Effector memory CD8-positive, alpha-beta T cell (primary cell): ENCODE data around the gene PTPRH.

Experiments
- ATAC-seq: fragments of 150-1000 bp; cut with Tn5 transposase; replicated peaks from 2 replicates; pipeline ENCODE4 v1.10.0; 2021; ENCODE audit warnings: mild to moderate bottlenecking, moderate library complexity
- DNase-seq, 3 experiments: peaks; one replicate each; pipeline ENCODE4 v3.0.0; 2021
- H3K27ac Mint-ChIP-seq, 2 donors: one replicate each; pipeline ENCODE4 v1.8.0; 2022; ENCODE audit warnings: mild to moderate bottlenecking in 2 of 2, mixed read lengths in 2 of 2, moderate library complexity in 2 of 2
- H3K27me3 Mint-ChIP-seq, 2 donors: one replicate each; pipeline ENCODE4 v1.8.0; 2022; ENCODE audit warnings: mixed read lengths in 2 of 2
- H3K36me3 Mint-ChIP-seq: one replicate; pipeline ENCODE4 v1.8.0; 2022; ENCODE audit warnings: mild to moderate bottlenecking, moderate library complexity, mixed read lengths; ENCODE audit not compliant: insufficient read depth
- H3K4me1 Mint-ChIP-seq, 2 donors: one replicate each; pipeline ENCODE4 v1.8.0; 2022; ENCODE audit warnings: low read depth in 2 of 2, mixed read lengths in 2 of 2
- H3K4me3 Mint-ChIP-seq, 2 donors: one replicate each; pipeline ENCODE4 v1.8.0; 2022; ENCODE audit warnings: mild to moderate bottlenecking in 2 of 2, mixed read lengths in 2 of 2, moderate library complexity in 2 of 2
- H3K9me3 Mint-ChIP-seq, 2 donors: one replicate each; pipeline ENCODE4 v1.8.0; 2022; ENCODE audit warnings: mixed read lengths in 2 of 2
- total RNA-seq, 9 experiments: gene quantifications; one replicate each; lab custom pipeline; 2026; lab: John Stamatoyannopoulos, UW

PTPRH gene
- 0 to 0.78 (median 0.06) reads per million in 9 experiments for total RNA-seq

GRCh38 chr19:55208880-55209692 lies at the start of gene PTPRH:
PTPRH (minus strand) TSS chr19:55209501; CDS start chr19:55209433, 68 bp downstream.
- ATAC-seq (no peak), DNase-seq (no peak)
- H3K27me3 Mint-ChIP-seq: peaks cover 26 to 63% of the 10 kb centered on the region in 2 donors
- peak within 1 kb of the TSS in 1 of 2 donors; percentile 27 for H3K27ac Mint-ChIP-seq
- H3K4me3 Mint-ChIP-seq: no peak within 1 kb of the TSS
- H3K4me1 Mint-ChIP-seq: peaks cover 4 to 5% of the 10 kb centered on the region in 2 donors
- H3K36me3 Mint-ChIP-seq: no peaks in the 10 kb centered on the region
- no peaks in the 10 kb centered on the region for H3K9me3 Mint-ChIP-seq

GRCh38 chr19:55258476-55258827 lies 49.2 kb upstream of the PTPRH start:
- no peaks in the 10 kb centered on the region for H3K27me3 Mint-ChIP-seq
- peak overlapping the region; percentile 93 to 96 for H3K4me3 Mint-ChIP-seq
- H3K27ac Mint-ChIP-seq: peak overlapping the region; percentile 97 to 98
- DNase-seq (peak in 1 of 3 experiments; percentile 41), ATAC-seq (peak; percentile 5)
- peaks cover 47 to 53% of the 10 kb centered on the region in 2 donors for H3K4me1 Mint-ChIP-seq
- H3K9me3 Mint-ChIP-seq: no peaks in the 10 kb centered on the region
- peaks cover 40% of the 10 kb centered on the region for H3K36me3 Mint-ChIP-seq

GRCh38 chr19:55257461-55258420 lies 48.4 kb upstream of the PTPRH start:
- H3K4me3 Mint-ChIP-seq: peak overlapping the region; percentile 93 to 96
- peaks cover 50 to 60% of the 10 kb centered on the region in 2 donors for H3K4me1 Mint-ChIP-seq
- ATAC-seq (no peak), DNase-seq (peak in 1 of 3 experiments; percentile 23)
- peak overlapping the region; percentile 96 to 97 for H3K27ac Mint-ChIP-seq
- H3K27me3 Mint-ChIP-seq: no peaks in the 10 kb centered on the region
- no peaks in the 10 kb centered on the region for H3K9me3 Mint-ChIP-seq
- peaks cover 40% of the 10 kb centered on the region for H3K36me3 Mint-ChIP-seq

GRCh38 chr19:55256562-55257460 lies 47.5 kb upstream of the PTPRH start:
- H3K4me1 Mint-ChIP-seq: peaks cover 51 to 63% of the 10 kb centered on the region in 2 donors
- H3K27me3 Mint-ChIP-seq: no peaks in the 10 kb centered on the region
- peak overlapping the region; percentile 93 to 96 for H3K4me3 Mint-ChIP-seq
- no peak for ATAC-seq
- H3K36me3 Mint-ChIP-seq: peaks cover 45% of the 10 kb centered on the region
- no peak for DNase-seq
- H3K27ac Mint-ChIP-seq: peak overlapping the region; percentile 96 to 97
- no peaks in the 10 kb centered on the region for H3K9me3 Mint-ChIP-seq

- Mint-ChIP-seq H3K36me3 (peaks cover 47% of the 10 kb centered on the region), H3K4me1 (peaks cover 61 to 73% of the 10 kb centered on the region in 2 donors), H3K27ac (peak overlapping the region; percentile 96 to 97), H3K9me3 (no peaks in the 10 kb centered on the region), H3K4me3 (peak overlapping the region; percentile 93 to 96), H3K27me3 (no peaks in the 10 kb centered on the region)
- ATAC-seq: no peak
- DNase-seq: peak in 2 of 3 experiments; percentile 30 to 38
Observed at GRCh38 chr19:55255618-55256423, 46.5 kb upstream of the PTPRH start.

- peaks cover 45% of the 10 kb centered on the region for H3K36me3 Mint-ChIP-seq
- H3K9me3 Mint-ChIP-seq: no peaks in the 10 kb centered on the region
- DNase-seq (no peak), ATAC-seq (no peak)
- peak overlapping the region; percentile 96 to 97 for H3K27ac Mint-ChIP-seq
- H3K4me3 Mint-ChIP-seq: peak overlapping the region; percentile 93 to 96
- no peaks in the 10 kb centered on the region for H3K27me3 Mint-ChIP-seq
- peaks cover 65 to 73% of the 10 kb centered on the region in 2 donors for H3K4me1 Mint-ChIP-seq
Observed at GRCh38 chr19:55254625-55254977, 45.3 kb upstream of the PTPRH start.

- peak; percentile 48 for ATAC-seq
- Mint-ChIP-seq H3K27ac (peak overlapping the region; percentile 96 to 97), H3K9me3 (no peaks in the 10 kb centered on the region)
Observed at GRCh38 chr19:55253842-55254624, 44.7 kb upstream of the PTPRH start.

GRCh38 chr19:55252760-55253663 lies 43.7 kb upstream of the PTPRH start:
- Mint-ChIP-seq H3K27me3 (no peaks in the 10 kb centered on the region), H3K36me3 (peaks cover 39% of the 10 kb centered on the region), H3K27ac (peak overlapping the region; percentile 96 to 97), H3K4me3 (peak overlapping the region; percentile 93 to 96), H3K9me3 (no peaks in the 10 kb centered on the region), H3K4me1 (peaks cover 71 to 81% of the 10 kb centered on the region in 2 donors)
- DNase-seq (no peak), ATAC-seq (no peak)

More at GRCh38 chr19:55253842-55254624, 44.7 kb upstream of the PTPRH start:
- peak; percentile 60 to 73 (median 61) for DNase-seq
- peaks cover 63 to 71% of the 10 kb centered on the region in 2 donors for H3K4me1 Mint-ChIP-seq
- peak overlapping the region; percentile 93 to 96 for H3K4me3 Mint-ChIP-seq
- peaks cover 40% of the 10 kb centered on the region for H3K36me3 Mint-ChIP-seq
- H3K27me3 Mint-ChIP-seq: no peaks in the 10 kb centered on the region

GRCh38 chr19:55251341-55252081 lies 42.2 kb upstream of the PTPRH start:
- peaks cover 56 to 68% of the 10 kb centered on the region in 2 donors for H3K4me1 Mint-ChIP-seq
- H3K27ac Mint-ChIP-seq: peak overlapping the region; percentile 94 to 97
- peak overlapping the region; percentile 78 to 93 for H3K4me3 Mint-ChIP-seq
- no peaks in the 10 kb centered on the region for H3K9me3 Mint-ChIP-seq
- DNase-seq: peak; percentile 31 to 38 (median 32)
- H3K27me3 Mint-ChIP-seq: no peaks in the 10 kb centered on the region
- peak; percentile 35 for ATAC-seq
- H3K36me3 Mint-ChIP-seq: peaks cover 32% of the 10 kb centered on the region

GRCh38 chr19:55250262-55251036 lies 41.1 kb upstream of the PTPRH start:
- Mint-ChIP-seq H3K4me3 (peak overlapping the region; percentile 78 to 93), H3K4me1 (peaks cover 45 to 62% of the 10 kb centered on the region in 2 donors), H3K27ac (peak overlapping the region; percentile 94 to 97), H3K9me3 (no peaks in the 10 kb centered on the region), H3K27me3 (no peaks in the 10 kb centered on the region), H3K36me3 (peaks cover 37% of the 10 kb centered on the region)
- ATAC-seq: no peak
- no peak for DNase-seq
